ENCODE results near the gene RAB43.

GRCh38 chr3:129087138-129087702 lies 34.4 kb downstream of the RAB43 start:
- TF ChIP-seq CTCF (IDR thresholded peaks at IDR 0.05), result no peak
- TF ChIP-seq POLR2A (IDR thresholded peaks at IDR 0.05), result no peak
